ENCODE results near the gene EIF3F.

EIF3F gene

GRCh38 chr11:8017894-8018483 lies 30.9 kb downstream of the EIF3F start:
- DNase-seq (ENCODE audit: low spot score in 2 of 2), result no peak
- Mint-ChIP-seq H3K36me3 (ENCODE audit: insufficient read depth) (peaks cover 6% of the 10 kb centered on the region), H3K9me3 (no peaks in the 10 kb centered on the region), H3K27me3 (peaks cover 49% of the 10 kb centered on the region), H3K4me3 (peak overlapping the region; percentile 82), H3K4me1 (peaks cover 13% of the 10 kb centered on the region), H3K27ac (ENCODE audit: low read depth) (peak overlapping the region; percentile 90)
- no peak for ATAC-seq (replicated peaks; ENCODE audit: extremely low read depth, poor library complexity, severe bottlenecking)

DNA sequence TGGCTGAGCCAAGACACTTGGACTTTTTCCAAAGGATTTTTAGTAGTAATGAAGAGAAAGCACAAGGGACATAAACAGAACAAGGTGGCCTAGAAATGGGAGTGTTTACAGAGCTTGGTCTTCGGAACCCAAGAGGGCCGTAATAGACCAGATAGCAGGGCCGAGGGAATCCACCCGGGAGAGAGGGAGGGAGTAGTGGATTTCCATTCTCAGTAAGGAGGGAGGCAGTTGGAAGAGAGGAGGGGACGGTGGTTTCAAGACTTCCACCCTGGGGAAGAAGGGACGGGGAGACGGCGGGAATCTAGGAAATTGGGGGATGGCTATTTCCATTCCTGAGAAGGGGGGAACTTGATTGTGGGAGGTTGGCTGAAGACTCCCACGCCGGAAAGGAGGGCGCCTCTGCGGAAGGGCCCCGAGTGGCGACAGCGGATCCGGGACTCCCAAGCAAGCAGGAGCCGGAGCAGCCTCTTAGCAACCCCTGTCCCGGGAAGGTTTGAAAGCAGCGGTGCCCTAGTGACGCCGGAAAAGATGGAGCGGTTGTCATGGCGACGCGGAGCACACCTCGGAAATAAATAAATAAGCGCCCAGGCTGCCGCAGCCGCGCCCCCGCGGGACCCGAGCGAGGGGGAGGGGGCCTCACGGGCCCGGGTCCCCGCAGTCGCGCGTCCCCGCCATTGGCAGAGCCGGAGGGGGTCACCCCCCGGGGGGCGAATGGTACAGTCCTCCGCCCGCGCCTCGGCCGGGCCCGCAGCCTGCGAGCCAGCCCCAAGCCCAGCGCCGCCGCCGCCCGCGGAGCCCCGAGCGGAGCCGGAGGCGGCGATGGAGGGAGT lies 31.6 kb downstream of the EIF3F start:
- H3K4me1 Mint-ChIP-seq, result peaks cover 13% of the 10 kb centered on the region
- H3K36me3 Mint-ChIP-seq (ENCODE audit: insufficient read depth), result peaks cover 6% of the 10 kb centered on the region
- peak; percentile 34 to 79 for DNase-seq (ENCODE audit: low spot score in 2 of 2)
- no peaks in the 10 kb centered on the region for H3K9me3 Mint-ChIP-seq
- H3K4me3 Mint-ChIP-seq, result peak overlapping the region; percentile 82
- peaks cover 48% of the 10 kb centered on the region for H3K27me3 Mint-ChIP-seq
- ATAC-seq (replicated peaks; ENCODE audit: extremely low read depth, poor library complexity, severe bottlenecking), result peak; percentile 80
- peak overlapping the region; percentile 90 for H3K27ac Mint-ChIP-seq (ENCODE audit: low read depth)

DNA sequence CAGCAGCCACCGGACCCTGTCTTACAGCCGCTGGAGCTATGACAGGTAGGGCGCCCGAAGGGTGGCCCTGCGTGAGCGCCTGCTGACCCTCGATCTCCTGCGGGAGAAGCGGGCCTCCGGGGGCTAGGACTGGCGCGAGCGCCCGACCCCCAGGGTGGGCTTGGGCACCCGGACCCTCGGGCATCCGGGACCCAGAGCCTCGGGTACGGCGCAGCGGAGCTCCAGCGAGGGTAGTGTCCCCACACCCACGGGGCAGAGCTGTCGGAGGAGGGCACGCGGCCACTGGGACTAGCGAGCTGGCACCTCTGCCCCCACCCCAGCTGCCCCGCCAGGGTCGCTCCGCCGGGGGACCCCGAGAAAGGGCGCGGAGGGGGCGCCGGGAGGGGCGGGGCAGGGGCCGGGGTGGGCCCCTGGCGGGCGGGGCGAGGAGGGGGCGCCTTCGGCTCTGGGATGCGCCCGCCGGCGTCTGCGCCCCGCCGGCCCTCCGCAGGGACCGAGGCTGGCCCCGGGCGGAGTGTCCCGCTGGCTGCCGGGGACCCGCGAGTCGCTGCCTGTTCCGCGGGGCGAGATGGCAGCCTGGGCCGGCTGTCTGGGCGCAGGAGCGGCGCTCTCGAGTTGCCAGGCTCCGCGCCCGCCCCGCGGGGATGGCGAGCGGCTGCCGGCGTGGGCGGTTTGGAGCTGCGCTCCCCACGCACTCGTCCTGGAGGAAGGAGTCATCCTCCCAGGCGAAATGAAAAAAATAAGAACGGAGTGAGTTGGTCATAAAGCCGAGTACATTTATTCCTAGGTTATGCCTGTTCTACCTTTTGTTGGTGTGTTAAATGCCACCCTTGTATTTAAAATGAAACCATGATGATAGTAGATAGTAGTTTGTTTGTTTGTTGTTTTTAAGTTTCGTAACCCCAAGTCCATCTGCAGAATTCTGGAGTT lies 32.4 kb downstream of the EIF3F start:
- DNase-seq (ENCODE audit: low spot score in 2 of 2) (peak in 1 of 2 donors; percentile 28), ATAC-seq (replicated peaks; ENCODE audit: extremely low read depth, poor library complexity, severe bottlenecking) (peak; percentile 39)
- Mint-ChIP-seq H3K27ac (ENCODE audit: low read depth) (peak overlapping the region; percentile 90), H3K4me3 (peak overlapping the region; percentile 82), H3K27me3 (peaks cover 41% of the 10 kb centered on the region), H3K4me1 (peaks cover 13% of the 10 kb centered on the region), H3K36me3 (ENCODE audit: insufficient read depth) (peaks cover 6% of the 10 kb centered on the region), H3K9me3 (no peaks in the 10 kb centered on the region)

GRCh38 chr11:8020244-8020597 lies 33.1 kb downstream of the EIF3F start:
- peak overlapping the region; percentile 74 for H3K27ac Mint-ChIP-seq (ENCODE audit: low read depth)
- DNase-seq (ENCODE audit: low spot score in 2 of 2), result no peak
- H3K27me3 Mint-ChIP-seq, result peaks cover 41% of the 10 kb centered on the region
- H3K4me1 Mint-ChIP-seq, result peaks cover 13% of the 10 kb centered on the region
- H3K9me3 Mint-ChIP-seq, result no peaks in the 10 kb centered on the region
- no peak for ATAC-seq (replicated peaks; ENCODE audit: extremely low read depth, poor library complexity, severe bottlenecking)
- peak overlapping the region; percentile 72 for H3K4me3 Mint-ChIP-seq
- H3K36me3 Mint-ChIP-seq (ENCODE audit: insufficient read depth), result peaks cover 6% of the 10 kb centered on the region

DNA sequence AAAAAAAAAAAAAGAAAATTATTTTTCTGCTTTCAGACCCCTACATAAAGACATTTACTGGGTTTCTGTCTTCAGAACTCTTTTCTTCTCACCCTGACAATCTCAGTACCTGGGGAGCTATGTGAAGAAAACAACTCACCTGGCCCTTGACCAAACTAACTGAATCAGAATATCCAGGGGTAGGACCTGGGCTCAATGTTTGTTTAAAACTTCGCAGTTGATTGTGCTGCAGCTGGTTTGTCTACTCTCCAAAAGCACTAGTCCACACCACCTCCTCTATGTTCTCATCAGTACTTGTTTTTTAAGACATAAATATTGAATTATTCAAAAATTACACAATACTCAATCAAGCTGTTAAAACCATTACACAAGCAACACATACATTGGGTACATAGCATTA lies 34.8 kb downstream of the EIF3F start:
- H3K36me3 Mint-ChIP-seq (ENCODE audit: insufficient read depth), result peaks cover 6% of the 10 kb centered on the region
- peaks cover 32% of the 10 kb centered on the region for H3K27me3 Mint-ChIP-seq
- no peak for DNase-seq (ENCODE audit: low spot score in 2 of 2)
- H3K4me3 Mint-ChIP-seq, result no peak overlapping the region
- no peak for ATAC-seq (replicated peaks; ENCODE audit: extremely low read depth, poor library complexity, severe bottlenecking)
- no peak overlapping the region for H3K27ac Mint-ChIP-seq (ENCODE audit: low read depth)
- H3K9me3 Mint-ChIP-seq, result no peaks in the 10 kb centered on the region
- H3K4me1 Mint-ChIP-seq, result peaks cover 13% of the 10 kb centered on the region

DNA sequence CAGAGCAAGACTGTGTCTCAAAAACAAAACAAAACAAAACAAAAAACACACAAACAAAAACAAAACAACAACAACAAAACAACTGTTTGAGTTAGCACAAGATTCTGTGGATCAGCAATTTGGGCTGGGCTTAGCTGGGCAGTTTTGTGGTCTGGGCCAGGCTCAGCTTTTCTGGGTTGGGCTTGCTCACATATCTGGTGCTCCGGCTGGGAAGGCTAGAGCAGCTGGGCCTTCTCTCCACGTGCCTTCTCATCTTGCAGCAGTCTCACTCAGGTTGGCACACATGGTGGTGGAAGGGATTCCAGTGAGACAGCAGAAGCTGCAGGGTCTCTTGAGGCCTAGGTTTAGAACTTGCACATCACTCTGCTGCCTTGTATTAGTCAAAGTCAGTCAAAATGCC lies 35.7 kb downstream of the EIF3F start:
- no peak for ATAC-seq (replicated peaks; ENCODE audit: extremely low read depth, poor library complexity, severe bottlenecking)
- Mint-ChIP-seq H3K27ac (ENCODE audit: low read depth) (no peak overlapping the region), H3K36me3 (ENCODE audit: insufficient read depth) (peaks cover 6% of the 10 kb centered on the region), H3K4me3 (no peak overlapping the region), H3K9me3 (no peaks in the 10 kb centered on the region), H3K27me3 (peaks cover 22% of the 10 kb centered on the region), H3K4me1 (peaks cover 13% of the 10 kb centered on the region)
- no peak for DNase-seq (ENCODE audit: low spot score in 2 of 2)

DNA sequence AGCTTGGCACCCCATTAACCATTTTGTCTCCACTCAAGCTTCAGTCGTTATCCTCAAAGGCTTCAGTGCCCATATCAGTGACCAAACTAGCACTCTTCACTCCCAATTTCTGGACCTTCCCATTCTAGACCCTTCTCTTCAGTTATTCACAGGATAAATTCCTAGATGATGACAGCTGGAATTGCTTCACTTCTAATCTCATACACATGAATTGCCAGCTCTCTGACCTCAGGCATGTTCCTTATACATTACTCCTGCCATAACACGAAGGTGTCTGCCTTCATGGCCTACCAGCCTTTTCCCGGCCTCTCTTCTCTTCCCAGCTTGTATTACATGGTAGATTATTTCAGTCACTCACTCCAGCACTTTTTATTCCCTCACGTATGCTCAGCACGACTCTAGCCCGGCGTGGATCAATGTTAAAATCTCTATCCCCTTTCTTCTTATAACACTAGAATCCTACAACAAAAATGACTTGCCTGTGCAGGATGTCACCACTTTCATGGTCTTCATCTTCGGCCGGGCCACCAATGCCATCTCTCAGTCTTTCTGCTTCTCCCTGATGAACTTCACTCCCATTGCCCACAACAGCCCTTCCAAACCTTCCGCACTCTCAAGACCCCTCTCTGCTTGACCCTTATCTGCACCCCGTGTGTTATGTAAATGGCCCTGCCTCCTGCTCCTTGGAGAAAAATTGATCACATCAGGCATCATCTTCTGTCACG lies 36.9 kb downstream of the EIF3F start:
- Mint-ChIP-seq H3K9me3 (no peaks in the 10 kb centered on the region), H3K36me3 (ENCODE audit: insufficient read depth) (peaks cover 2% of the 10 kb centered on the region), H3K4me3 (no peak overlapping the region), H3K27me3 (peaks cover 13% of the 10 kb centered on the region), H3K27ac (ENCODE audit: low read depth) (no peak overlapping the region), H3K4me1 (peaks cover 7% of the 10 kb centered on the region)
- DNase-seq (ENCODE audit: low spot score in 2 of 2) (no peak), ATAC-seq (replicated peaks; ENCODE audit: extremely low read depth, poor library complexity, severe bottlenecking) (no peak)

- Mint-ChIP-seq H3K4me3 (no peak overlapping the region), H3K27ac (ENCODE audit: low read depth) (no peak overlapping the region), H3K36me3 (ENCODE audit: insufficient read depth) (peaks cover 5% of the 10 kb centered on the region)
Measured at GRCh38 chr11:8025123-8025522, 38.0 kb downstream of the EIF3F start.

GRCh38 chr11:8025816-8026215 lies 38.7 kb downstream of the EIF3F start:
- no peak for ATAC-seq (replicated peaks; ENCODE audit: extremely low read depth, poor library complexity, severe bottlenecking)
- no peak for DNase-seq (ENCODE audit: low spot score in 2 of 2)
- Mint-ChIP-seq H3K27me3 (peaks cover 20% of the 10 kb centered on the region), H3K27ac (ENCODE audit: low read depth) (no peak overlapping the region), H3K4me3 (no peak overlapping the region), H3K4me1 (no peaks in the 10 kb centered on the region), H3K9me3 (no peaks in the 10 kb centered on the region), H3K36me3 (ENCODE audit: insufficient read depth) (peaks cover 5% of the 10 kb centered on the region)

More at GRCh38 chr11:8025123-8025522, 38.0 kb downstream of the EIF3F start:
- Mint-ChIP-seq H3K9me3 (no peaks in the 10 kb centered on the region), H3K27me3 (peaks cover 20% of the 10 kb centered on the region), H3K4me1 (peaks cover 6% of the 10 kb centered on the region)
- ATAC-seq (replicated peaks; ENCODE audit: extremely low read depth, poor library complexity, severe bottlenecking) (no peak), DNase-seq (ENCODE audit: low spot score in 2 of 2) (no peak)

- DNase-seq (ENCODE audit: low spot score in 2 of 2) (no peak), ATAC-seq (replicated peaks; ENCODE audit: extremely low read depth, poor library complexity, severe bottlenecking) (no peak)
- Mint-ChIP-seq H3K36me3 (ENCODE audit: insufficient read depth) (peaks cover 5% of the 10 kb centered on the region), H3K27ac (ENCODE audit: low read depth) (no peak overlapping the region), H3K27me3 (peaks cover 23% of the 10 kb centered on the region), H3K4me3 (no peak overlapping the region), H3K9me3 (no peaks in the 10 kb centered on the region), H3K4me1 (no peaks in the 10 kb centered on the region)
Measured at GRCh38 chr11:8026982-8027381, 39.8 kb downstream of the EIF3F start.

GRCh38 chr11:8028766-8029165 lies 41.6 kb downstream of the EIF3F start:
- ATAC-seq (replicated peaks; ENCODE audit: extremely low read depth, poor library complexity, severe bottlenecking), result no peak

More at GRCh38 chr11:8028766-8029165, 41.6 kb downstream of the EIF3F start:
- no peak for DNase-seq (ENCODE audit: low spot score in 2 of 2)
- Mint-ChIP-seq H3K4me1 (peaks cover 9% of the 10 kb centered on the region), H3K9me3 (no peaks in the 10 kb centered on the region), H3K27me3 (peaks cover 40% of the 10 kb centered on the region), H3K27ac (ENCODE audit: low read depth) (no peak overlapping the region), H3K36me3 (ENCODE audit: insufficient read depth) (peaks cover 5% of the 10 kb centered on the region), H3K4me3 (no peak overlapping the region)

Measured in central memory CD8-positive, alpha-beta T cell (primary cell).